Caco-2 (cell line): ENCODE results near the gene GALNT11. TPM values are rescaled to one million over a fixed set of nuclear protein-coding genes. Genes with fewer than 3 reads are reported as not detected.

ENCODE experiments used
- BruUV-seq: library from RNA; stranded (reverse); fragments of 400-500 nt; replicated peaks from 2 replicates; lab custom pipeline; 2021; lab: Mats Ljungman, UMichigan
- CTCF ChIA-PET: fragments of 300-600 bp; sonication (Branson Sonifier 250); formaldehyde crosslinking; loops from one replicate; lab custom pipeline; 2022; ENCODE audit warnings: antibody characterized with exemption; lab: Charles Lee
- POLR2A ChIA-PET: fragments of 300-600 bp; sonication (Branson Sonifier 250); formaldehyde crosslinking; loops from one replicate; lab custom pipeline; 2022; ENCODE audit warnings: antibody characterized with exemption; lab: Charles Lee
- DNase-seq, 2 experiments: peaks; one replicate each; pipeline versions ENCODE4 v3.0.0 to v3.0.0-alpha.2; 2020 to 2022
- H3K27me3 ChIP-seq: replicated peaks from 2 replicates; pipeline ENCODE4 v1.6.0; 2011; ENCODE audit warnings: low read length; ENCODE audit not compliant: control insufficient read depth, insufficient read depth
- H3K36me3 ChIP-seq: 2 replicates; pipeline ENCODE4 v1.5.1; 2011; ENCODE audit warnings: low read length; ENCODE audit not compliant: control insufficient read depth, insufficient read depth
- H3K4me1 ChIP-seq: fragments of 250-450 bp; sonication (Bioruptor Pico); 2 replicates; pipeline ENCODE4 v1.5.1; 2020; ENCODE audit warnings: mild to moderate bottlenecking
- H3K4me3 ChIP-seq: 2 replicates; pipeline ENCODE4 v1.5.1; 2011; ENCODE audit warnings: low read depth, mild to moderate bottlenecking, control low read depth, low read length
- H3K9me3 ChIP-seq: fragments of 250-450 bp; sonication (Bioruptor Pico); 2 replicates; pipeline ENCODE4 v1.5.1; 2020; ENCODE audit warnings: mild to moderate bottlenecking, moderate library complexity
- H3K27ac Mint-ChIP-seq: one replicate; pipeline ENCODE4 v1.8.0; 2022; ENCODE audit warnings: mixed read lengths; ENCODE audit not compliant: unreplicated experiment
- H3K27me3 Mint-ChIP-seq: one replicate; pipeline ENCODE4 v1.8.0; 2022; ENCODE audit warnings: mixed read lengths; ENCODE audit not compliant: insufficient read depth, unreplicated experiment
- H3K36me3 Mint-ChIP-seq: one replicate; pipeline ENCODE4 v1.8.0; 2022; ENCODE audit warnings: mild to moderate bottlenecking, mixed read lengths; ENCODE audit not compliant: insufficient read depth, unreplicated experiment
- H3K4me1 Mint-ChIP-seq: one replicate; pipeline ENCODE4 v1.8.0; 2022; ENCODE audit warnings: low read depth, mixed read lengths; ENCODE audit not compliant: unreplicated experiment
- H3K4me3 Mint-ChIP-seq: one replicate; pipeline ENCODE4 v1.8.0; 2022; ENCODE audit warnings: mild to moderate bottlenecking, moderate library complexity, mixed read lengths; ENCODE audit not compliant: unreplicated experiment
- H3K9me3 Mint-ChIP-seq: one replicate; pipeline ENCODE4 v1.8.0; 2022; ENCODE audit warnings: mixed read lengths; ENCODE audit not compliant: unreplicated experiment
- intact Hi-C: fragments of 100-400 bp; cut with micrococcal nuclease; formaldehyde crosslinking; loops from one replicate; pipeline ENCODE4 v1.10.0; 2022; ENCODE audit not compliant: unreplicated experiment
- total RNA-seq: library from RNA; stranded (reverse); gene quantifications from 2 replicates; pipeline ENCODE4 v1.2.3, GENCODE V29; 2022
- TF ChIP-seq, protein P1 (sequence below), 2 experiments: fragments of 200-600 bp in 1 of 2; IDR thresholded peaks; 1 replicate in 1 of 2; 2 replicates in 1 of 2; pipeline versions ENCODE4 v1.5.1 to v1.8.0; 2011 to 2022; ENCODE audit warnings: antibody characterized with exemption in 1 of 2, control low read depth in 1 of 2, inconsistent platforms in 1 of 2, low read depth in 1 of 2, low read length in 1 of 2, mild to moderate bottlenecking in 1 of 2, moderate library complexity in 1 of 2; ENCODE audit not compliant: insufficient read depth in 1 of 2, severe bottlenecking in 1 of 2, unreplicated experiment in 1 of 2

GALNT11 gene
- total RNA-seq, 1 experiment from 2014 or later = 34.9 TPM

DNA sequence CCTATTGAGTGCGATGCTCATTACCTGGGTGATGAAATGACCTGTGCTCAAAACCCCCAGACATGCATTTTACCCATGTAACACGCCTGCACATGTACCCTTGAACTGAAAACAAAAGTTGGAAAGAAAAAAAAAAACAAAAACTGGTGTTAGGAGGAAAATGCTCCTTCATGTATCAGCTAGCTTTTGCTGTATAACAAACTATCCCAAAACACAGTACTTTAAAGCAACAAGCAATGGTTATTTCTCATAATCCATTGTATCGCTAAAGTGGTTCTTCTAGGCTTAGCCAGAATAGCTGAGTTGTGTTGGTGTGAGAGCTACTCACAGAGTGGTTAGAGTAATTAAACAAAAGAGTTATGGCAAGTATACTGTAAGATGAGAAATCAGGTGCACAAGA lies 12.2 kb upstream of the GALNT11 start:
- intact Hi-C loops = no loop called here
- Histone ChIP-seq H3K4me1 (no peaks in the 10 kb centered on the region), H3K4me3 (no peak overlapping the region), H3K9me3 (peaks cover 2% of the 10 kb centered on the region; the same call in 1 of the 2 replicates), H3K36me3 (no peaks in the 10 kb centered on the region), H3K27me3 (no peaks in the 10 kb centered on the region)
- peaks cover 10% of the 10 kb centered on the region for H3K9me3 Mint-ChIP-seq
- ChIA-PET CTCF (no interaction called here), POLR2A (no interaction called here)
- no peak for DNase-seq
- H3K4me3 Mint-ChIP-seq = no peak overlapping the region
- no peaks in the 10 kb centered on the region for H3K36me3 Mint-ChIP-seq
- no peaks in the 10 kb centered on the region for H3K27me3 Mint-ChIP-seq
- BruUV-seq = no TSS peak
- TF ChIP-seq, protein P1, sequence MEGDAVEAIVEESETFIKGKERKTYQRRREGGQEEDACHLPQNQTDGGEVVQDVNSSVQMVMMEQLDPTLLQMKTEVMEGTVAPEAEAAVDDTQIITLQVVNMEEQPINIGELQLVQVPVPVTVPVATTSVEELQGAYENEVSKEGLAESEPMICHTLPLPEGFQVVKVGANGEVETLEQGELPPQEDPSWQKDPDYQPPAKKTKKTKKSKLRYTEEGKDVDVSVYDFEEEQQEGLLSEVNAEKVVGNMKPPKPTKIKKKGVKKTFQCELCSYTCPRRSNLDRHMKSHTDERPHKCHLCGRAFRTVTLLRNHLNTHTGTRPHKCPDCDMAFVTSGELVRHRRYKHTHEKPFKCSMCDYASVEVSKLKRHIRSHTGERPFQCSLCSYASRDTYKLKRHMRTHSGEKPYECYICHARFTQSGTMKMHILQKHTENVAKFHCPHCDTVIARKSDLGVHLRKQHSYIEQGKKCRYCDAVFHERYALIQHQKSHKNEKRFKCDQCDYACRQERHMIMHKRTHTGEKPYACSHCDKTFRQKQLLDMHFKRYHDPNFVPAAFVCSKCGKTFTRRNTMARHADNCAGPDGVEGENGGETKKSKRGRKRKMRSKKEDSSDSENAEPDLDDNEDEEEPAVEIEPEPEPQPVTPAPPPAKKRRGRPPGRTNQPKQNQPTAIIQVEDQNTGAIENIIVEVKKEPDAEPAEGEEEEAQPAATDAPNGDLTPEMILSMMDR (IDR thresholded peaks at IDR 0.05; ENCODE audit: insufficient read depth in 1 of 2, low read depth in 1 of 2, low read length in 1 of 2, severe bottlenecking in 1 of 2, unreplicated experiment in 1 of 2) = no peak
- no peak overlapping the region for H3K27ac Mint-ChIP-seq
- H3K4me1 Mint-ChIP-seq = no peaks in the 10 kb centered on the region

DNA sequence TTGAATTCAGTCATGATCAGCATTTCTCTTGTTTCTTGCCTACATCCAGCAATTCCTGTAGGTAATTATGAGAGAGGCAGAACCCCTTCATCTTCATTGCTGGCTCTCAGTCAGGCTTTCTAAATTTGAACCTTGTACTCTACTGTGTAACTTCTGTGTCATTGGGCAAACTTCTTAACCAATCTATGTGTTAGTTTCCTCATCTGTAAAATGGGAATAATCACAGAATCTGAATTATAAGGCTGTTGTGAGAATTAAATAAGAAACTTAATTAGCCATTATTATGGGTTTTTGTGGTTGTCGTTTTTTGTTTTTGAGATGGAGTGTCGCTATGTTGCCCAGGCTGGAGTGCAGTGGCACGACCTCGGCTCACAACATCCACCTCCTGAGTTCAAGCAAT lies 11.5 kb upstream of the GALNT11 start:
- Mint-ChIP-seq H3K27me3 (no peaks in the 10 kb centered on the region), H3K36me3 (no peaks in the 10 kb centered on the region), H3K27ac (no peak overlapping the region), H3K4me1 (no peaks in the 10 kb centered on the region), H3K9me3 (peaks cover 10% of the 10 kb centered on the region), H3K4me3 (no peak overlapping the region)
- ChIA-PET POLR2A (no interaction called here), CTCF (no interaction called here)
- DNase-seq = no peak
- TF ChIP-seq, protein P1 (IDR thresholded peaks at IDR 0.05; ENCODE audit: insufficient read depth in 1 of 2, low read depth in 1 of 2, low read length in 1 of 2, severe bottlenecking in 1 of 2, unreplicated experiment in 1 of 2) = no peak
- Histone ChIP-seq H3K36me3 (no peaks in the 10 kb centered on the region), H3K4me3 (no peak overlapping the region), H3K4me1 (no peaks in the 10 kb centered on the region), H3K9me3 (peaks cover 2% of the 10 kb centered on the region; the same call in 1 of the 2 replicates), H3K27me3 (no peaks in the 10 kb centered on the region)
- intact Hi-C loops = no loop called here
- BruUV-seq = no TSS peak

- no TSS peak for BruUV-seq
- CTCF ChIA-PET = no interaction called here
- H3K27ac Mint-ChIP-seq = no peak overlapping the region
- H3K9me3 ChIP-seq = peaks cover 2% of the 10 kb centered on the region; the same call in 1 of the 2 replicates
- H3K27me3 ChIP-seq = no peaks in the 10 kb centered on the region
- H3K36me3 ChIP-seq = no peaks in the 10 kb centered on the region
- POLR2A ChIA-PET = no interaction called here
- no peak overlapping the region for H3K4me3 ChIP-seq
- no peak overlapping the region for H3K4me3 Mint-ChIP-seq
- TF ChIP-seq, protein P1 (IDR thresholded peaks at IDR 0.05; ENCODE audit: insufficient read depth in 1 of 2, low read depth in 1 of 2, low read length in 1 of 2, severe bottlenecking in 1 of 2, unreplicated experiment in 1 of 2) = no peak
- H3K9me3 Mint-ChIP-seq = peaks cover 10% of the 10 kb centered on the region
- H3K4me1 Mint-ChIP-seq = no peaks in the 10 kb centered on the region
- intact Hi-C loops = no loop called here
- H3K27me3 Mint-ChIP-seq = no peaks in the 10 kb centered on the region
- H3K36me3 Mint-ChIP-seq = no peaks in the 10 kb centered on the region
- DNase-seq = no peak
- no peaks in the 10 kb centered on the region for H3K4me1 ChIP-seq
These were observed 10.8 kb upstream of the GALNT11 start for GRCh38 chr7:152014722-152015121.
